Epidermal melanocyte (primary cell): ENCODE data around the gene MPC2.

ENCODE experiments used
- DNase-seq: peaks from one replicate; pipeline ENCODE4 v3.0.0; 2011; ENCODE audit warnings: low spot score; ENCODE audit not compliant: insufficient read length

MPC2 gene

DNA sequence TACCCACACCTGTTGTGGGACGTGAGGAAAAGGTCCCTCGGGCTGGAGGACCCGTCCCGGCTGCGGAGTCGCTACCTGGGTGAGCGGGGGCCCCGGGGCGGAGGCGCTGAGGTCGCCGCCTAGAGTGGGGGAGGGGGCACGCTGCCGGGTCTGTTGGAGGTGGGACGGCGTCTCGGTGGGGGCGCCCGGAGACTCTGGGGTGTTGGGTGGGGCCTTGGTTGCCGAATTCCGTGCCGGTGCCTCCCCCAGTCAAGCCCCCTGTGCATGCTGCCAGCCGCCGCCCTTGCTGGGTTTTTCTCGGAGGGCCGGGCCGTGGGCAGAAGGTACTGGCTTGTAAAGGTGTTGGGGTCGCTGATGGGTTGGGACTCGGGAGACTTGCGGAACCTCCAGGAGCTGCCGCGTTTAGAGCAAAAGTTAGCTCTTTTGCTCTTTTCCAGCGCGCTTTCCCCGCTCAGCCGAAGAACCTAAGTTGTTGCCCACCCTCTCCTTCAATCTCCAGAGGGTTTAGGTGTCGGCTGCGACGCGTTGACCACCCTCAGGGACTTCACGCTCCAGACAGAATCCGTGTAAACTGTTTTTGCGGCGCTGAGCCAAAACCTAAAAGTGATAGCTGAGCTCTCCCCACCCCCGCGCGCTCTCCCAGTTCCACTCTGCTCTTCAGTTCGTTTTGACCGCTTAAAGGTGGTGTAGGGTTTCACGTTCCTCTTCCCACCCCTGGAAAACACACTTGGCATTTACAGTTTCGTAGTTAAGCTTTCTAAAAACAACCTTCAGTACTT lies at the start of gene MPC2:
TSS of gene MPC2 (minus strand) at position 143 of the 779 bp plus-strand sequence. CDS start 1,231 bp downstream, outside the sequence.
- peak; percentile 34 for DNase-seq

DNA sequence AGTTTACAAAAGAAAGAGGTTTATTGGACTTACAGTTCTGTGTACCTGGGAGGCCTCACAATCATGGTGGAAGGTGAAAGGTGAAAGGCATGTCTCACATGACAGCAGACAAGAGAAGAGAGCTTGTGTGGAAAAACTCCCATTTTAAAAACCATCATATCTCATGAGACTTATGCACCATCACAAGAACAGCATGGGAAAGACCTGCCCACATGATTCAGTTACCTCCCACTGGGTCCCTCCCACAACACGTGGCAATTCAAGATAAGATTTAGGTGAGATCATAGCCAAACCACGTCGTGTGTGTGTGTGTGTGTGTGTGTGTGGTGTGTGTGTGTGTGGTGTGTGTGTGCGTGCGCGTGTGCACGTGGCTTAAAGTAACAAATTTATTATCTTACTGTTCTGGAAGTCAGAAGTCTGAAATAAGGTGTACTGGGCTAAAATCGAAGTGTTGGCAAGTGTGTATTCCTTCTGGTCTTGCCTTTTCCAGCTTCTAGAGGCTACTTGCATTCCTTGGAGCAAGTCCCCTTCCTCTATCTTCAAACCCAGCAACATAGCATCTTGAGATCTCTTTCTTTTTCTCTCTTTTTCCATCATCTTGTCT lies 48.1 kb upstream of the MPC2 start:
- no peak for DNase-seq

DNA sequence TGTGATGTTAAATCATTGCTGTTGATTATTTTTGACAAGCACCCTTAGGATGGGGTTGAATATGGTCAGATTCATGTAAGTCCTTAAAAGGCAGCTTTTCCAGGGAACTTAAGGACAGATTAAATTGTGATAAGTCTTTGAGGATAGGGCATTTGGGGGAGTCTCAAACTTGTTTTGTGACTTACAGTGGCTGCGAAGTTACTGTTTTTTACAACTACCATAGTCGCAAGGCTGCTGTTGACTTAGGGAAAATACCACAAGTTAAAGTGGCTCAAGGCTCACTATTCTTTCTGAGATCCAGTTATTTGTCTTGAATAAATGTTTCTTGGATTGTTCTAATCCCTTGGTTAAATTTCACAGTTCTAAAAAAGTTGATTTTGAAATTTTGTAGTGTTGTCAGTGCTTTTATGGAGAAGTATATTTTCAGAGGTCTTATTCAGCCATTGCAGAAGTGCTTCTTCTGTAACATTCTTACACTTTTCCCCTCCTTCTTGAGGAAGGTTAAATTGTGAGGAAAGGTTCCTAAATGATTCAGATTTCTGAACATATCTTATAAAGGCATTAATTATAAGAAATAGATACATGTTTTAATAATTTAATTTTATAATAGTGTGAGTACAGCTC lies 47.0 kb upstream of the MPC2 start:
- DNase-seq: no peak

GRCh38 chr1:167981933-167982332 lies 45.1 kb upstream of the MPC2 start:
- DNase-seq: no peak

DNA sequence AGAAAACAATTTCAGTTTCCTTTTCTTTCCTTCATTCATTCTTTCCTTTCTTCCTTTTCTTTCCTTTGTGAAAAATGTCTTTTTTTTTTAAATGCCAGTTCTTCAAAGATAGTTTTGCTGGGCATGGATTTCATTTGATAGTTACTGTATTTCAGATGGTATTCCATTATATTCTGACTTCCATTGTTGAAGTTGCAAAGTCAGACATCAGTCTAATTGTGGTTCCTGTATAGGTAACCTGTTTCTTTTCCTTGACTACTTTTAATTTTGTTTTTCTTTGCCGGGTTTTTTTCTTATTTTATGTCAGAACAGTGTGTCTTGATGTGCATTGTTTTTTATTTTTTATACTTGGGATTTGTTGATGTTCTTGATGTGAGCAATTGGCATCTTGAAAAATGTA lies 40.4 kb upstream of the MPC2 start:
- no peak for DNase-seq

GRCh38 chr1:167974698-167975097 lies 37.8 kb upstream of the MPC2 start:
- no peak for DNase-seq

- no peak for DNase-seq
Measured at GRCh38 chr1:167973832-167974231, 37.0 kb upstream of the MPC2 start.

DNA sequence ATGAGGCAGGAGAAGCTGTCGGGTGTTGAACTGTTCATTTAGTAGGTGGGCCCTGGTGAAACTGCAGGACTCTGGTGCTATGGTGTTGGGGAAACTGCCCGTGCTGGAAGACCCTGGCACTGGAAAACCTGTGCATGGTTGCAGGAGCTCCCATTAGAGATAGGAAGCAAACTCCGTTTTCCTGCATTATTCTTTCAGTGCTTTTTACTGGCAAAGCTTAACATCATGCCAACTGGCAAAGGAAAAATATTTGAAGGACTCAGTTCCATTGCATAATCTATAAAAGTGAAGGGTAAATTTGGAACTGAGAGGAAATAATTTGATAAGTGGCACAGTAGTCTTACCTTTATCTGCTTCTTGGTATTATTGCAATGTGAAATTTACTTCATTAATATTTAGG lies 31.7 kb upstream of the MPC2 start:
- no peak for DNase-seq

DNA sequence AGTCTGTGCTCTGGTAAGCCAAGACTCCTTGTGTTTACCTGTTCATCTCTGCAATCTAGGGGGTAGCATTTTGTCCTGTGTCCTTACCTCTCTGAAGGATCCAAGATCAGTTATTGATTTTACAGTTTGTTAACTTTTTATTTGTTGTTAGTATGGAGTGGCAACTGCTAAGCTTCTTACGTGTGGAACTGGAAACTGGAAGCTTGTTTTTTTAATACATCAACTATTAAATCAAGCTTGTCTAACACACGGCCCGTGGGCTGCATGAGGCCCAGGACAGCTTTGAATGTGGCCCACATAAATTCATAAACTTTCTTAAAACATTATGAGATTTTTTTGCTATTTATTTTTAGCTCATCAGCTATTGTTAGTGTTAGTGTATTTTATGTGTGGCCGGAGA lies 29.2 kb upstream of the MPC2 start:
- no peak for DNase-seq

DNA sequence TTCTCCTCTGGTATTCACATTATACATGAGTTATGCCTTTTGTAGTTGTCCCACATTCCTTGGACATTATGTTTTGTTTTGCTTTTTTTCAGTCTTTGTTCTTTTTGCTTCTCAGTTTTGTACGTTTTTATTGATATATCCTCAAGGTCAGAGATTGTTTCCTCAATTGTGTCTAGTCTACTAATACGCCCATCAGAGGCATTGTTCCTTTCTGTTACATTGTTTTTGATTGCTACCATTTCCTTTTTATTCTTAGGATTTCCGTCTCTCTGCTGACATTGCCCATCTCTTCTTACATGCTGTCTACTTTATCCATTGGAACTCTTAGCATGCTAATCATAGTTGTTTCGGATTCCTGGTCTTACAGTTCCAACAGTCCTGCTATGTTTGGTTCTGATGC lies 27.8 kb upstream of the MPC2 start:
- no peak for DNase-seq

- DNase-seq: no peak
Measured at GRCh38 chr1:167957710-167958109, 20.8 kb upstream of the MPC2 start.

DNA sequence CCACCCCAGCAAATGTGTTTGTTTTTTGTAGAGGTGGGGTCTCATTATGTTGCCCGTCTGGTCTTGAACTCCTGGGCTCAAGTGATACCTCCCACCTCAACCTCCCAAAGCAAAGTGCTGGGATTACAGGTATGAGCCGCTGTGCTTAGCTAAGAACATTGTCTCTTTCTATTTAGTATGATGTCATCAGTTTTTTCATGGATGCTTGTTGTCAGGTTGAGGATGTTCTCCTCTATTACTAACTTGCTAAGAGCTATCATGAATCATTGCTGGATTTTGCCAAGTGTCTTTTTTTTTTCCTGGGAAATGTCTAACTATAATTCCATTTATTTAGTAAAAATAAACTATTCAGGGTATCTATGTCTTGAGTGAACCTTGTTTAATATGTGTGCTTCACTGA lies 19.0 kb upstream of the MPC2 start:
- DNase-seq: no peak

GRCh38 chr1:167950569-167950968 lies 13.7 kb upstream of the MPC2 start:
- no peak for DNase-seq

DNA sequence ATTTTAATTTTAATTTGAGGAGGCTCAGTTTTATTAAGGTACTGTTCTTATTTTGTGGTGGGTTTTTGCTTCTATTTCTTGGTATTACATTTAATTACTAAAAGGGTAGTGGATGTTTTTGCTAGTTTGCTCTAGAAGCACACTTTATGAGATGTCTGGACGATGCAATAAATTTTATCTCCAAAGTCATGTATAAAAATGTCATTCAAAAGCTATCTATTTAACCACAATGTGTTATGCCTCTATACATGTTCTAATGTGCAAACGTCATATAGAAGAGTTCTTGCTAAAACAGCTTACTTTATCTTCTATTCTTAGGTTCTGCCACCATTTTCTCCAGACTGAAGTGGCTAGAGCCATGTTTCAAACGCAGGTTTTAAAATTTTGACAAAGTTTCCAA lies 12.9 kb upstream of the MPC2 start:
- no peak for DNase-seq

- DNase-seq: no peak
Measured at GRCh38 chr1:167947733-167948132, 10.9 kb upstream of the MPC2 start.

DNA sequence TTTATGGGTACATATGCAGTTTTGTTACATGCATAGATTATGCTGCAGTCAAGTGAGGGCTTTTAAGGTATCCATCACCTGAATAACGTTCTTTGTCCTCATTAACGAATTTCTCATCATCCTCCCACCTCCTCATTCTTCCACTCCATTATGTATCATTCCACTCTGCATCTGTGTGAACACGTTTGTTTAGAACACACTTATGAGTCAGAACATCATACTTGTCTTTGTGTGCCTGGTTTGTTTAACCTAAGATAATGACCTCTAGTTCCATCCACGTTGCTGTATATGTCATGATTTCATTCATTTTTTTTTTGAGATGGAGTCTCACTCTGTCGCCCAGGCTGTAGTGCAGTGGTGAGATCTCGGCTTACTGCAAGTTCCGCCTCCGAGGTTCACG lies 6.7 kb upstream of the MPC2 start:
- no peak for DNase-seq

GRCh38 chr1:167940264-167940663 lies 3.4 kb upstream of the MPC2 start:
- no peak for DNase-seq

DNA sequence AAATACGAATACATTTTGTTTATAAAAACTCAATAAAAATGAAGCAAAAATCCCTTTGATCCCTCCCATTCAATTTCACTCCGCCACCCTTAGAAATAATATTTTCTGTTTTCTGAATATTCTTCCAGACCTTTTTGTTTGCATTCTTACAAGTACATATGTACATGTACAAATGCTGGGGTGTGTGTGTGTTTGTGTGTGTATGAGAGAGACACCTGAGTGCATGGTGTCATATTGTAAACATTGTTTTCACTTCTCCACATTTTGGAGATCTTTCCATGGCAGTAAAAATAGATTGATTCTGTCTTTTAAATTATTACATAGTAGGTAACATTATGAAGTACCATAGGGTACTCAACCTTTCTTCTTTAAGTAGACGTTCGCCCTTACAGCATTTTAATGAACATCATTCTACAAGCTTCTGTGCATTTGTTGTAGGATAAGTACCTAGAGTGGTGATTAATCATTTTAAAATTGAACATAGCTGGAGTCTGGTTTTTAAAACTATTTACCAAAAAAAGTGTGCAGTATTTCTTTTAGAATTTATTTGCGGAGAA lies 1.3 kb upstream of the MPC2 start:
- DNase-seq: no peak

GRCh38 chr1:167937709-167938010 lies 788 bp upstream of the MPC2 start:
- DNase-seq: no peak

DNA sequence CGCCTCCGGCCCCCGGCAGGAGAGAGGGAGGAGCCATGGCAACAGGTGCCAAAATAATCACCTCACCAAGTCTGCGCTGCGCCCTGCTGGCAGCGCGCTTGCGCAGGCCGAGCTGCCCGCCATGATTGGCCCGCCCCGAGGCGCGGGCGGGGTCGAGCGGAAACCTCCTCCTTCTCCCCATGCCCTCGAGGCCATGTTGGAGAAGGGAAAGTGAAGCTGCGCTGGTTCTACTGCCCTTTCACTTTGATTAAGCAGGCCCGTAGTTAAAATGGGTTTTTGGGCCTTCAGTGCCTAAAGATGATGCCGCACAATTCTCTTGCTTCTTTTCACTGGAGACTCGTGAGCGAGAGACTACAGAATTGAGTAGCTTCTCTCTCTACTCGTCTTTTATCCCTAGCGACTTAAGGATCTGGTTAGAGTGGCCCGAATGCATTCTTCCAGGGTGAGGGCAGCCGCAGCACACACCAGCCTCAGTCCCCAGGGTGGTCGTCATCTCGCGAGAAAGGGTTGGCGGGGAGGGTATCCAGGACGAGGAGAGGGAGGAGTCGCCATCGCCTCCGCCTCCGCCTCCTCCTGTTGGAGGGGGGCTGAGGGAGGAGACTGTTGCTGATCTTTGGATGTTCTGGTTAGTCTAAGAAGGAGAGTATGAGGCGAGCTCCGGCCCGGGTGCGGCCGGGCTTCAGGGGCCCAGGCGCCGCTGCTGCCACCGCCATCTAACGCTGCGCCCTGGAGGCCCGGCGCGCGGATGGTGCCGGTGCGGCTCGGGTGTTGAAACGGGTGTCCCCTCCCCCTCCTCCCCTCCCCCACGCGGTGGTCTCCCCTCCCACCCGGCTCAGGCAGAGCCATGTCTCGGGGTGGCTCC lies 573 bp downstream of the MPC2 start, which contains the start of gene DCAF6:
TSS of gene DCAF6 (plus strand) at position 616 of the 862 bp plus-strand sequence. CDS start at position 845, 229 bp downstream.
- peak; percentile 95 for DNase-seq

- no peak for DNase-seq
Measured at GRCh38 chr1:167935216-167936067, 1.4 kb downstream of the MPC2 start.
